ENCODE data around the gene OR6B1.
"Not testable (repeated sequence)": the region's sequence is repeated elsewhere in the genome, so short reads cannot be mapped to it uniquely, and the experiment has no call there.

OR6B1 gene

DNA sequence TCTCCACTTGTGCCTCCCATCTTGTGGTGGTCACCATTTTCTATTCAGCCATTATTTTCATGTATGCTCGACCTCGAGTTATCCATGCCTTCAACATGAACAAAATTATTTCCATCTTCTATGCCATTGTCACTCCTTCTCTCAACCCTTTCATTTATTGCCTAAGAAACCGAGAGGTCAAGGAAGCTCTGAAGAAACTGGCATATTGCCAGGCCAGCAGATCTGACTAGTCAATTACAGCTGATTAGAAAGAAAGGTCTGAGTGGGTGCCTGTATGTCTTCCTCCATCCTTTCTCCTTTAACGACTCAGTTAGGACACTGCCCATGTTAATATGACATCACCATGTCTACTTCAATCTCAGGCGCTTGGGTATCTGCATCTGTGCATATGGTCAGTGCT, 4.6 kb downstream of the OR6B1 start:
- DNase-seq (ENCODE audit: low spot score), result no peak

DNA sequence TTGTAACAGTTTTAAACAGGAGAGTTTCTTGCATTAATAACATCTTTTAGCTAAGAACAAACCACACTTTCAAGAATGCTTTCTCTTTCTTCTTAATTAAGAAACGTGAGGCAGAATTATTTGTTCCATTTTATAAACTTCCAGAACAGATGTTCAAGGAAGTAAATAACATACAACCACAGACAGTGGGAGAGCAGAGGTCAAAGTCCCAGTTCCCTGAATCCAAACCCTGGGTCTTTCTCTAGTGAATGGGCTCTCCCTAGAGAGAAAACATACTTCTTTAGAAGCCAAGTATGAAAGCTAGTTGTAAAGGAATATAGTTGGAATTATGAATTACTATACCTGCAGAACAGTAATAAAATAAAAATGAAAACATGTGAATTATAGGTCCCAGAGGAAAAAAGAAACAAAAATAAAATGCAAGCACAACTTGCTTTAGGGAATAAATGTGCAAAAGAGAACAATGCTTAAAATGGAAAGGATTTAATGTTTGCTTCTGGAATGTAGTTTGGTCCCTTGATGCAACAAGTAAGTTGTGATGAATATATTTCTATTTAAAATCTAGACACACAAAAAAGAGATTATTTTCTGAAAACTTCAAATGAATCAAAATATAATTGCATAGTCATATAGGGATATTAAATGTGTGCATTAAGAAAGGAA, 6.0 kb downstream of the OR6B1 start:
- TF ChIP-seq, protein P1, sequence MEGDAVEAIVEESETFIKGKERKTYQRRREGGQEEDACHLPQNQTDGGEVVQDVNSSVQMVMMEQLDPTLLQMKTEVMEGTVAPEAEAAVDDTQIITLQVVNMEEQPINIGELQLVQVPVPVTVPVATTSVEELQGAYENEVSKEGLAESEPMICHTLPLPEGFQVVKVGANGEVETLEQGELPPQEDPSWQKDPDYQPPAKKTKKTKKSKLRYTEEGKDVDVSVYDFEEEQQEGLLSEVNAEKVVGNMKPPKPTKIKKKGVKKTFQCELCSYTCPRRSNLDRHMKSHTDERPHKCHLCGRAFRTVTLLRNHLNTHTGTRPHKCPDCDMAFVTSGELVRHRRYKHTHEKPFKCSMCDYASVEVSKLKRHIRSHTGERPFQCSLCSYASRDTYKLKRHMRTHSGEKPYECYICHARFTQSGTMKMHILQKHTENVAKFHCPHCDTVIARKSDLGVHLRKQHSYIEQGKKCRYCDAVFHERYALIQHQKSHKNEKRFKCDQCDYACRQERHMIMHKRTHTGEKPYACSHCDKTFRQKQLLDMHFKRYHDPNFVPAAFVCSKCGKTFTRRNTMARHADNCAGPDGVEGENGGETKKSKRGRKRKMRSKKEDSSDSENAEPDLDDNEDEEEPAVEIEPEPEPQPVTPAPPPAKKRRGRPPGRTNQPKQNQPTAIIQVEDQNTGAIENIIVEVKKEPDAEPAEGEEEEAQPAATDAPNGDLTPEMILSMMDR (IDR thresholded peaks at IDR 0.05; ENCODE audit: extremely low read depth, missing control alignments), result no peak
- DNase-seq (ENCODE audit: low spot score), result no peak

More for the DNA sequence above, 4.6 kb downstream of the OR6B1 start:
- TF ChIP-seq, protein P1 (IDR thresholded peaks at IDR 0.05; ENCODE audit: extremely low read depth, missing control alignments), result no peak

GRCh38 chr7:144006692-144007042, 6.5 kb downstream of the OR6B1 start:
- DNase-seq (ENCODE audit: low spot score), result no peak
- TF ChIP-seq, protein P1 (IDR thresholded peaks at IDR 0.05; ENCODE audit: extremely low read depth, missing control alignments), result no peak

GRCh38 chr7:144009361-144009760, 9.2 kb downstream of the OR6B1 start:
- TF ChIP-seq, protein P1 (IDR thresholded peaks at IDR 0.05; ENCODE audit: extremely low read depth, missing control alignments), result no peak
- DNase-seq (ENCODE audit: low spot score), result no peak

DNA sequence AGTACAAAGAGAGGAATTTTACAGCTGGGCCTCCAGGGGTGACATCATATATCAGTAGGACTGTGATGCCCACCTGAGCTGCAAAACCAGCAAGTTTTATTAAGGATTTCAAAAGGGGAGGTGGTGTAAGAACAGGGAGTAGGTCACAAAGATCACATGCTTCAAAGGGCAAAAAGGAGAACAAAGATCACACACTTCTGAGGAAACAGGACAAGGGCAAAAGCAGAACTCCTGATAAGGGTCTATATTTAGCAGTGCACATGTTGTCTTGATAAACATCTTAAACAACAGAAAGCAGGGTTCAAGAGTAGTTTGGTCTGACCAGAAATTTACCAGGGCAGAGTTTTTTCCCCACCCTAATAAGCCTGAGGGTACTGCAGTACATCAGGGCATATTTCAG, 9.9 kb downstream of the OR6B1 start:
- not testable (repeated sequence) for DNase-seq (ENCODE audit: low spot score)

GRCh38 chr7:144010821-144011220, 10.7 kb downstream of the OR6B1 start:
- not testable (repeated sequence) for DNase-seq (ENCODE audit: low spot score)

- DNase-seq (ENCODE audit: low spot score), result no peak
- TF ChIP-seq, protein P1 (IDR thresholded peaks at IDR 0.05; ENCODE audit: extremely low read depth, missing control alignments), result no peak
Observed at GRCh38 chr7:144011458-144012230, 11.5 kb downstream of the OR6B1 start.

DNA sequence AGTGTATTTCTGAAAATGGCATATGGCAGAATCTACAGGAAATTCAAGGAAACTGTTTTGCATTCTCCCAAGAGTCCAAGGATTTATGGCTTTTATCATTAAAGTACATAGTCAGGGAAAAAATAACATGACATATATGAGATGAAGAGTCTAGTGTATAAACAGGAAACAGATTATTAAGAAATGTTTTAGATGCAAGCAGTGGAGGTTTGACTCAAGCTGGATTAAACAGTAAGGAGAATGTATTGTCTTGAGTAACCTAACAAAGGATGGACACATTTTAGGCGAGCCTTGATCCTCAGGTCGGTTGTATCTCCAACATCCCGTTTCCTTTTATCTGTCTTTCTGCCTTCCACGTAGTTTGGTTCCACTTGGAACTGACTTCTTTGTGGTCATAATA, 17.9 kb downstream of the OR6B1 start:
- DNase-seq (ENCODE audit: low spot score), result no peak
- TF ChIP-seq, protein P1 (IDR thresholded peaks at IDR 0.05; ENCODE audit: extremely low read depth, missing control alignments), result no peak
